Thyroid gland (tissue), 4 donors: Measurements from ENCODE around the gene GPC6. TPM values are rescaled to one million over a fixed set of nuclear protein-coding genes. Genes with fewer than 3 reads are reported as not detected.

Experiments
- DNase-seq, 2 donors: peaks; one replicate each; pipeline ENCODE4 v3.0.0-alpha.2; 2019
- H3K27ac ChIP-seq, 3 donors: fragments of 200-600 bp; sonication (generic); 1 replicate in 2 of 3; 2 replicates in 1 of 3; pipeline ENCODE4 v1.5.1; 2016 to 2019; ENCODE audit warnings: mild to moderate bottlenecking in 1 of 3, moderate library complexity in 1 of 3
- H3K27me3 ChIP-seq: fragments of 200-600 bp; sonication (generic); one replicate; pipeline ENCODE4 v1.5.1; 2019
- H3K36me3 ChIP-seq, 2 donors: fragments of 200-600 bp; sonication (generic); one replicate each; pipeline ENCODE4 v1.5.1; 2016 to 2019
- H3K4me1 ChIP-seq, 2 donors: fragments of 200-600 bp; sonication (generic); one replicate each; pipeline ENCODE4 v1.5.1; 2017 to 2019
- H3K4me3 ChIP-seq, 3 donors: fragments of 200-600 bp; sonication (generic); replicated peaks in 1 of 3; 1 replicate in 2 of 3; 2 replicates in 1 of 3; pipeline ENCODE4 v1.5.1; 2016; ENCODE audit warnings: mild to moderate bottlenecking in 1 of 3
- H3K9me3 ChIP-seq: fragments of 200-600 bp; sonication (generic); one replicate; pipeline ENCODE4 v1.5.1; 2017
- POLR2A ChIP-seq, 2 donors: fragments of 450-650 bp; IDR thresholded peaks; one replicate each; pipeline ENCODE4 v1.6.1; 2017; ENCODE audit warnings: antibody characterized with exemption in 2 of 2, mild to moderate bottlenecking in 2 of 2, moderate library complexity in 1 of 2
- WGBS, 2 donors: methylation state at CpG; one replicate each; pipeline ENCODE4 v1.1.5; 2017; 5-methylcytosine and 5-hydroxymethylcytosine counted together
- intact Hi-C: fragments of 100-400 bp; cut with DNase I; formaldehyde crosslinking; loops from one replicate; pipeline ENCODE4 v1.15.1; 2023
- total RNA-seq, 4 donors: library from RNA; depleted of rRNA; stranded (reverse); fragments of >200 nt; gene quantifications; one replicate each; pipeline ENCODE4 v1.2.3, GENCODE V29; 2016
- TF ChIP-seq, protein P1 (sequence below), 6 experiments: fragments of 200-600 bp in 3 of 6; fragments of 450-650 bp in 3 of 6; sonication (generic) in 3 of 6; IDR thresholded peaks; one replicate each; pipeline ENCODE4 v1.5.1; 2016 to 2019; ENCODE audit warnings: antibody characterized with exemption in 6 of 6, mild to moderate bottlenecking in 2 of 6, inconsistent platforms in 1 of 6, moderate library complexity in 1 of 6

The GPC6 gene
- total RNA-seq, 4 donors from 2014 or later, result 2.8 to 13.4 (median 7.5) TPM

DNA sequence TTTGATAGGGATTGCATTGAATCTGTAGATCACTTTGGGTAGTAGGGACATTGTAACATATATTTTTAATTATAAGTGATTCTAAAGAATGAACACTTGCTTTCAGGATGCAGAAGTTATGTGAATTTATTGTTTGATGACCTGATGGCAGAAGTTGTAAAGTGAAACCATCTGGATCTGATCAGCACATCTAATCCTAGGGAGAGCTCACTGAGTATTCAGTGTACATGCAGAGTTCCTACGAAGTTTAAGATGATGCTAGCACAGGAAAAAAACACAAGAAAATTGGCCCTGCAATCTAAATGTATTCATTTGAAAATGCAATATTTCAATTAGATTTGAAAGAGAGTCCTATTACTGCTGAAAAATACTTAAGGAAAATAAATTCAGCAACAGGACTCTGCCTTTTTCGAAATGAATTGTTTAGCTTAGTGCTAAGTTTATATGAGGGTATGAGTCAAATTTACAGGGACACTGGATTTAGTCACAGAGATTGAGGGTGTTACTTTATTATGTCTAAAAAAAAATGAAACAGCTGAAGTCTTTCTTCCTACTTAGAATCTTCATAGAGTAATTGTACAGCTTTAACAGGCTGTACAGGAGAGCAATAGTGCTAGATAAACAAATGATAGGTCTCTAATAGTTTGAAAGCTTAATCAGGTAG, 867.2 kb downstream of the GPC6 start:
- H3K27ac ChIP-seq, result no peak overlapping the region
- intact Hi-C loops, result no loop called here
- no peak overlapping the region for H3K4me3 ChIP-seq
- H3K27me3 ChIP-seq, result no peaks in the 10 kb centered on the region
- H3K36me3 ChIP-seq, result no peaks in the 10 kb centered on the region
- no peaks in the 10 kb centered on the region for H3K9me3 ChIP-seq
- no peak for TF ChIP-seq POLR2A (IDR thresholded peaks at IDR 0.05)
- TF ChIP-seq, protein P1, sequence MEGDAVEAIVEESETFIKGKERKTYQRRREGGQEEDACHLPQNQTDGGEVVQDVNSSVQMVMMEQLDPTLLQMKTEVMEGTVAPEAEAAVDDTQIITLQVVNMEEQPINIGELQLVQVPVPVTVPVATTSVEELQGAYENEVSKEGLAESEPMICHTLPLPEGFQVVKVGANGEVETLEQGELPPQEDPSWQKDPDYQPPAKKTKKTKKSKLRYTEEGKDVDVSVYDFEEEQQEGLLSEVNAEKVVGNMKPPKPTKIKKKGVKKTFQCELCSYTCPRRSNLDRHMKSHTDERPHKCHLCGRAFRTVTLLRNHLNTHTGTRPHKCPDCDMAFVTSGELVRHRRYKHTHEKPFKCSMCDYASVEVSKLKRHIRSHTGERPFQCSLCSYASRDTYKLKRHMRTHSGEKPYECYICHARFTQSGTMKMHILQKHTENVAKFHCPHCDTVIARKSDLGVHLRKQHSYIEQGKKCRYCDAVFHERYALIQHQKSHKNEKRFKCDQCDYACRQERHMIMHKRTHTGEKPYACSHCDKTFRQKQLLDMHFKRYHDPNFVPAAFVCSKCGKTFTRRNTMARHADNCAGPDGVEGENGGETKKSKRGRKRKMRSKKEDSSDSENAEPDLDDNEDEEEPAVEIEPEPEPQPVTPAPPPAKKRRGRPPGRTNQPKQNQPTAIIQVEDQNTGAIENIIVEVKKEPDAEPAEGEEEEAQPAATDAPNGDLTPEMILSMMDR (IDR thresholded peaks at IDR 0.05), result no peak
- DNase-seq, result no peak
- H3K4me1 ChIP-seq, result no peaks in the 10 kb centered on the region
- WGBS, 2 donors, result 68 to 78% methylated on average over 2 of the region's 2 CpGs

DNA sequence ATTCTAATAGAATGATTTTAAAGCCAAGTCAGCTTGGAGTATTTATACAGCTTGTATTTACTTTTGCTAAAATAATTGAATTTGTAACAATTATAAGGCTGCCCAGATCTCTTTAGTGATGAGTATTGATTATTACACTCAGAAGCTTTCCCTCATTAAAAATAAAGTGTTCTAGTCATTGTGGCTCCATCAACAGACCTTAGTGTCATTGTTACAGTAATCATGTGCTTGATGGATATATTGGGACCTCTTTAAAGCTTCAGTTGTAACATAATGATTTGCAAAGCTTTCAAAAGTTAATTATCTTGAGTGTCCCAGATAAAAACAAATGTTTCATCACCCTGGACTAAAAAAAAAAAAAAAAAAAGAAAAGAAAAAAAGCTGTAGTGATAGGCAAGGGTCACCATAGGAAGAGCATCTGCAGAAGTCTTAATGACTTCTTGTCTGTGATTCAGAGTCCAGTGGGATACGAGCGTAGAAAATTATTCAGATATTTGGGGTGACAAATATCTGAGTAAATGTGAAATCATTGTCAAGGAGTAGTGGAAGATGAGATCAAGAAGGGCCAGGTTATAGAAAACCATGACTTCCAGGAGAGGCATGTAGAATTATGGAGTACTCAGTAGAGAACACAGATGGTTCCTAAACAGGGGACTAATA, 883.2 kb downstream of the GPC6 start:
- Histone ChIP-seq H3K4me3 (no peak overlapping the region), H3K36me3 (no peaks in the 10 kb centered on the region), H3K4me1 (no peaks in the 10 kb centered on the region), H3K27ac (no peak overlapping the region), H3K9me3 (no peaks in the 10 kb centered on the region), H3K27me3 (no peaks in the 10 kb centered on the region)
- WGBS, 2 donors, result 96 to 98% methylated on average over 2 of the region's 2 CpGs
- intact Hi-C loops, result no loop called here
- TF ChIP-seq, protein P1 (IDR thresholded peaks at IDR 0.05), result no peak
- no peak for TF ChIP-seq POLR2A (IDR thresholded peaks at IDR 0.05)
- DNase-seq, result no peak

DNA sequence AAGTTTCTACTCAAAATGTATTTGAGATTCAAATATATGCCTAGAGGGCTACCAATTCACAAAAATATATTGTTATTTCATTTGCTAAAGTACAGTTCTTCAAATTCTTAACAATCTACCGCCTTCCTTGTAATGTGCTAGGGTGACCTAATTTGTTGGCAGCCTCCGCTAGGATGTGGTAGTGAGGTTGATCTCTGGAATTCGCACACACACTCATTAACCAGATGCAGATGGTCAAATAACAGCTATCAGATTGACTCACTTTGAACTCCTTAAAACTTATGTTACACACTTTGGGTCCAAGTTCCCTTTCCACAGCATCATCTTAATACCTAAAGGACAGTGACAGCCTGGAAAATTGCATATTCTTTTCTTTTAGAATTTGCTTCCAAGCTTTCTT, 885.6 kb downstream of the GPC6 start:
- 77 to 85% methylated on average over 3 of the region's 3 CpGs for WGBS, 2 donors
- Histone ChIP-seq H3K9me3 (no peaks in the 10 kb centered on the region), H3K4me3 (no peak overlapping the region), H3K36me3 (no peaks in the 10 kb centered on the region), H3K27me3 (no peaks in the 10 kb centered on the region), H3K27ac (no peak overlapping the region), H3K4me1 (no peaks in the 10 kb centered on the region)
- no peak for DNase-seq
- intact Hi-C loops, result no loop called here
- no peak for TF ChIP-seq POLR2A (IDR thresholded peaks at IDR 0.05)
- TF ChIP-seq, protein P1 (IDR thresholded peaks at IDR 0.05), result no peak

DNA sequence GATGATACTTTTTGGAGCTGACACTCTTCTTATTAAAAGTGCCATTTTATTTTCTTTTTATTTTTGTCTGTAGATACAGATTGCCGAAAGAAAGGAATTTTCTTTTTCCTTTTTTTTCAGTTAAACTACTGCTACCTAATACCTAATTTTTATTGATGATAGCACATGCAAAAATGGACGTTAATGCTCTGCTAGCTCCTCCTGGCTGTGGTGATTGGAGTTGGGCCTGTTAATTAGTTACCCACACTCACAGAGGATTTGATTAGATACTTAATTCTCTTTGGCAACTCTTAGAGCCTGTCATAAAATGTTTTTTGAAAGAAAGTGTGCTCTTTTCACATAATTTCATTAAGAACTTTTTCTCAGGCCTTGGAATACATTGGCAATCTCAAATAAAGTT, 886.1 kb downstream of the GPC6 start:
- no peaks in the 10 kb centered on the region for H3K27me3 ChIP-seq
- DNase-seq, result no peak
- H3K9me3 ChIP-seq, result no peaks in the 10 kb centered on the region
- intact Hi-C loops, result no loop called here
- WGBS, 2 donors, result 78 to 86% methylated on average over 2 of the region's 2 CpGs
- H3K4me1 ChIP-seq, result no peaks in the 10 kb centered on the region
- TF ChIP-seq, protein P1 (IDR thresholded peaks at IDR 0.05), result no peak
- TF ChIP-seq POLR2A (IDR thresholded peaks at IDR 0.05), result no peak
- H3K36me3 ChIP-seq, result no peaks in the 10 kb centered on the region
- H3K27ac ChIP-seq, result no peak overlapping the region
- H3K4me3 ChIP-seq, result no peak overlapping the region

DNA sequence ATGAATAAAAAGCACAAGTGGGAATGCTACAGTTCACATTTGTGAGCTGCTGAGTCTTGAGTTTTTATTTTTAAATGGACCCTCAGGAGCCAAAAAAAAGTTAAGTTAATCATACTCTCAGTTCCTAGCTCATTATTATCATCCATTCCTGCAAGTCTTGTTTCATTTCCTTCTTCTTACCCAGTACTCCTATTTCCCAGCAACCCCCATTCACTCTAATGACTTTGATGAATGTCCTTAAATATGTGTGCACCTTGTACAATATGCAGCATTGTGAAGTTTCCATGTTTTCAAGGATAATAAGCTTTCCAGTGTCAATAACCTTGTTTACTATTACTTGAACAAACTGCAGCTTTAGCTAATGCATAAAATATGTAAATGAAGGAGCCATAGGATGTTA, 886.6 kb downstream of the GPC6 start:
- TF ChIP-seq POLR2A (IDR thresholded peaks at IDR 0.05), result no peak
- TF ChIP-seq, protein P1 (IDR thresholded peaks at IDR 0.05), result no peak
- no peaks in the 10 kb centered on the region for H3K9me3 ChIP-seq
- H3K36me3 ChIP-seq, result no peaks in the 10 kb centered on the region
- H3K4me3 ChIP-seq, result no peak overlapping the region
- H3K27me3 ChIP-seq, result no peaks in the 10 kb centered on the region
- no peaks in the 10 kb centered on the region for H3K4me1 ChIP-seq
- no peak overlapping the region for H3K27ac ChIP-seq
- intact Hi-C loops, result no loop called here
- no peak for DNase-seq
